Measurements from ENCODE around the gene OR51V1. TPM values are rescaled to one million over a fixed set of nuclear protein-coding genes. Genes with fewer than 3 reads are reported as not detected.

Gene OR51V1
- total and polyA plus RNA-seq, 4 donors: not detected

DNA sequence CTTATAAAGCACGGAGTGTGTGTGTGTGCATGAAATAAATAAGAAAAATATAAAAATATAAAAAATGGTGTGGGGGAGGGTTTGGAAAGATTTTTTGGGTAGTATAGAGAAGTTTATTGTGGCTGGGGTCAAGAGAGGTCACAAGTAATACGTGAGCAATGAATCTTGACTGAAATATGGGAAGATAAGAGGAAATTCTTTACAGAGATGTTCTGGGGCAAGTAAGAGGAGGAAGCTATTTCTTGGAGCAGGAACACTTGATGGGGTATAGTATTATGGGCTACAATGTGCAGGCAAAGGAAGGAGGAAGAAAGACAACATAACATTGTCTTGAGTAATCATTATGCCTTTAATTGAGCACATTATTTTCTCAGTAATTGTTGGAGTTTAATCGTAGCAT lies 31.7 kb upstream of the OR51V1 start:
- Histone ChIP-seq H3K27me3 (ENCODE audit: control insufficient read depth in 4 of 4, insufficient read depth in 4 of 4, low read length in 3 of 4) (no peaks in the 10 kb centered on the region), H3K4me1 (ENCODE audit: control insufficient read depth in 4 of 4, insufficient read depth in 4 of 4, low read length in 3 of 4) (no peaks in the 10 kb centered on the region), H3K27ac (ENCODE audit: low read depth in 1 of 2, low read length in 2 of 2) (no peak overlapping the region), H3K36me3 (ENCODE audit: control insufficient read depth in 4 of 4, insufficient read depth in 3 of 4, low read depth in 1 of 4, low read length in 3 of 4) (no peaks in the 10 kb centered on the region), H3K9ac (ENCODE audit: low read depth in 1 of 2, low read length in 2 of 2) (no peak overlapping the region), H3K4me3 (ENCODE audit: low read depth in 1 of 3, low read length in 3 of 3) (no peak overlapping the region), H3K9me3 (ENCODE audit: control insufficient read depth in 4 of 4, low read length in 3 of 4) (no peaks in the 10 kb centered on the region)
- 55% methylated on average over 3 of the region's 3 CpGs for WGBS
- no peak for DNase-seq (ENCODE audit: low spot score)
- no peak for TF ChIP-seq EGR1 (IDR thresholded peaks at IDR 0.05; ENCODE audit: low read depth in 2 of 2)
- TF ChIP-seq GABPA (IDR thresholded peaks at IDR 0.05 in 1 of 2, conservative IDR thresholded peaks at IDR 0.05 in 1 of 2): no peak
- TF ChIP-seq, protein P1, sequence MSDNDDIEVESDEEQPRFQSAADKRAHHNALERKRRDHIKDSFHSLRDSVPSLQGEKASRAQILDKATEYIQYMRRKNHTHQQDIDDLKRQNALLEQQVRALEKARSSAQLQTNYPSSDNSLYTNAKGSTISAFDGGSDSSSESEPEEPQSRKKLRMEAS (IDR thresholded peaks at IDR 0.05): no peak
- TF ChIP-seq, protein P2, sequence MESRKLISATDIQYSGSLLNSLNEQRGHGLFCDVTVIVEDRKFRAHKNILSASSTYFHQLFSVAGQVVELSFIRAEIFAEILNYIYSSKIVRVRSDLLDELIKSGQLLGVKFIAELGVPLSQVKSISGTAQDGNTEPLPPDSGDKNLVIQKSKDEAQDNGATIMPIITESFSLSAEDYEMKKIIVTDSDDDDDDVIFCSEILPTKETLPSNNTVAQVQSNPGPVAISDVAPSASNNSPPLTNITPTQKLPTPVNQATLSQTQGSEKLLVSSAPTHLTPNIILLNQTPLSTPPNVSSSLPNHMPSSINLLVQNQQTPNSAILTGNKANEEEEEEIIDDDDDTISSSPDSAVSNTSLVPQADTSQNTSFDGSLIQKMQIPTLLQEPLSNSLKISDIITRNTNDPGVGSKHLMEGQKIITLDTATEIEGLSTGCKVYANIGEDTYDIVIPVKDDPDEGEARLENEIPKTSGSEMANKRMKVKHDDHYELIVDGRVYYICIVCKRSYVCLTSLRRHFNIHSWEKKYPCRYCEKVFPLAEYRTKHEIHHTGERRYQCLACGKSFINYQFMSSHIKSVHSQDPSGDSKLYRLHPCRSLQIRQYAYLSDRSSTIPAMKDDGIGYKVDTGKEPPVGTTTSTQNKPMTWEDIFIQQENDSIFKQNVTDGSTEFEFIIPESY (IDR thresholded peaks at IDR 0.05): no peak
- TF ChIP-seq RXRA (IDR thresholded peaks at IDR 0.05): no peak
- no peak for TF ChIP-seq JUND (IDR thresholded peaks at IDR 0.05)

DNA sequence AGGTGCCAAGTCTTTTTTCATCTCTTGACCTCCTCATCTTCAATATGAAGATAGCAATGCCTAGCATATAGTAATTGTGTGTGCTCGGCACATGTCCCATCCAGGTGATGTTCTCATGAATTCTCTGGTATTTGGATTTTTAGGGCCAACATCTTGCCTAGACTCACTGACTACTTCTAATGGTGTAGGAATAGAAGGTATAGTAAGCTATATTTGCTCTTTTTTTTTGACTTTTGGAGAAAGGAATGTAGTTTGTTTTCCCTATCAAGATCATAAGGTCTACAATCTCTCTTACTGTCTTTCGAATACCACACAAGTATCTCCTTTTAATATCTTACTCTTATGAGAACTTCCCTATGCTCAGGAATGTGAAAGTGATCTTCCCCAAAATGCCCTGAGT lies 30.6 kb upstream of the OR51V1 start:
- WGBS: 86% methylated on average over 2 of the region's 2 CpGs
- no peaks in the 10 kb centered on the region for H3K36me3 ChIP-seq (ENCODE audit: control insufficient read depth in 4 of 4, insufficient read depth in 3 of 4, low read depth in 1 of 4, low read length in 3 of 4)
- H3K4me1 ChIP-seq (ENCODE audit: control insufficient read depth in 4 of 4, insufficient read depth in 4 of 4, low read length in 3 of 4): no peaks in the 10 kb centered on the region
- H3K4me3 ChIP-seq (ENCODE audit: low read depth in 1 of 3, low read length in 3 of 3): no peak overlapping the region
- no peak for DNase-seq (ENCODE audit: low spot score)
- H3K27ac ChIP-seq (ENCODE audit: low read depth in 1 of 2, low read length in 2 of 2): no peak overlapping the region
- TF ChIP-seq RAD21 (IDR thresholded peaks at IDR 0.05) (no peak), FOXA2 (IDR thresholded peaks at IDR 0.05) (no peak), YY1 (IDR thresholded peaks at IDR 0.05) (no peak), JUND (IDR thresholded peaks at IDR 0.05) (no peak), NR2F2 (IDR thresholded peaks at IDR 0.05) (no peak), HNF4A (conservative IDR thresholded peaks at IDR 0.05) (no peak), HNF4G (IDR thresholded peaks at IDR 0.05) (no peak), TAF1 (conservative IDR thresholded peaks at IDR 0.05) (no peak), GABPA (IDR thresholded peaks at IDR 0.05 in 1 of 2, conservative IDR thresholded peaks at IDR 0.05 in 1 of 2) (no peak)
- TF ChIP-seq, protein P3, sequence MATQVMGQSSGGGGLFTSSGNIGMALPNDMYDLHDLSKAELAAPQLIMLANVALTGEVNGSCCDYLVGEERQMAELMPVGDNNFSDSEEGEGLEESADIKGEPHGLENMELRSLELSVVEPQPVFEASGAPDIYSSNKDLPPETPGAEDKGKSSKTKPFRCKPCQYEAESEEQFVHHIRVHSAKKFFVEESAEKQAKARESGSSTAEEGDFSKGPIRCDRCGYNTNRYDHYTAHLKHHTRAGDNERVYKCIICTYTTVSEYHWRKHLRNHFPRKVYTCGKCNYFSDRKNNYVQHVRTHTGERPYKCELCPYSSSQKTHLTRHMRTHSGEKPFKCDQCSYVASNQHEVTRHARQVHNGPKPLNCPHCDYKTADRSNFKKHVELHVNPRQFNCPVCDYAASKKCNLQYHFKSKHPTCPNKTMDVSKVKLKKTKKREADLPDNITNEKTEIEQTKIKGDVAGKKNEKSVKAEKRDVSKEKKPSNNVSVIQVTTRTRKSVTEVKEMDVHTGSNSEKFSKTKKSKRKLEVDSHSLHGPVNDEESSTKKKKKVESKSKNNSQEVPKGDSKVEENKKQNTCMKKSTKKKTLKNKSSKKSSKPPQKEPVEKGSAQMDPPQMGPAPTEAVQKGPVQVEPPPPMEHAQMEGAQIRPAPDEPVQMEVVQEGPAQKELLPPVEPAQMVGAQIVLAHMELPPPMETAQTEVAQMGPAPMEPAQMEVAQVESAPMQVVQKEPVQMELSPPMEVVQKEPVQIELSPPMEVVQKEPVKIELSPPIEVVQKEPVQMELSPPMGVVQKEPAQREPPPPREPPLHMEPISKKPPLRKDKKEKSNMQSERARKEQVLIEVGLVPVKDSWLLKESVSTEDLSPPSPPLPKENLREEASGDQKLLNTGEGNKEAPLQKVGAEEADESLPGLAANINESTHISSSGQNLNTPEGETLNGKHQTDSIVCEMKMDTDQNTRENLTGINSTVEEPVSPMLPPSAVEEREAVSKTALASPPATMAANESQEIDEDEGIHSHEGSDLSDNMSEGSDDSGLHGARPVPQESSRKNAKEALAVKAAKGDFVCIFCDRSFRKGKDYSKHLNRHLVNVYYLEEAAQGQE (IDR thresholded peaks at IDR 0.05): no peak
- TF ChIP-seq, protein P4, sequence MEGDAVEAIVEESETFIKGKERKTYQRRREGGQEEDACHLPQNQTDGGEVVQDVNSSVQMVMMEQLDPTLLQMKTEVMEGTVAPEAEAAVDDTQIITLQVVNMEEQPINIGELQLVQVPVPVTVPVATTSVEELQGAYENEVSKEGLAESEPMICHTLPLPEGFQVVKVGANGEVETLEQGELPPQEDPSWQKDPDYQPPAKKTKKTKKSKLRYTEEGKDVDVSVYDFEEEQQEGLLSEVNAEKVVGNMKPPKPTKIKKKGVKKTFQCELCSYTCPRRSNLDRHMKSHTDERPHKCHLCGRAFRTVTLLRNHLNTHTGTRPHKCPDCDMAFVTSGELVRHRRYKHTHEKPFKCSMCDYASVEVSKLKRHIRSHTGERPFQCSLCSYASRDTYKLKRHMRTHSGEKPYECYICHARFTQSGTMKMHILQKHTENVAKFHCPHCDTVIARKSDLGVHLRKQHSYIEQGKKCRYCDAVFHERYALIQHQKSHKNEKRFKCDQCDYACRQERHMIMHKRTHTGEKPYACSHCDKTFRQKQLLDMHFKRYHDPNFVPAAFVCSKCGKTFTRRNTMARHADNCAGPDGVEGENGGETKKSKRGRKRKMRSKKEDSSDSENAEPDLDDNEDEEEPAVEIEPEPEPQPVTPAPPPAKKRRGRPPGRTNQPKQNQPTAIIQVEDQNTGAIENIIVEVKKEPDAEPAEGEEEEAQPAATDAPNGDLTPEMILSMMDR (IDR thresholded peaks at IDR 0.05; ENCODE audit: low read depth, low read length, missing input control): no peak
- TF ChIP-seq, protein P5, sequence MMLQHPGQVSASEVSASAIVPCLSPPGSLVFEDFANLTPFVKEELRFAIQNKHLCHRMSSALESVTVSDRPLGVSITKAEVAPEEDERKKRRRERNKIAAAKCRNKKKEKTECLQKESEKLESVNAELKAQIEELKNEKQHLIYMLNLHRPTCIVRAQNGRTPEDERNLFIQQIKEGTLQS (IDR thresholded peaks at IDR 0.05): no peak
- TF ChIP-seq, protein P1 (IDR thresholded peaks at IDR 0.05): no peak
- TF ChIP-seq, protein P2 (IDR thresholded peaks at IDR 0.05): no peak
- no peaks in the 10 kb centered on the region for H3K27me3 ChIP-seq (ENCODE audit: control insufficient read depth in 4 of 4, insufficient read depth in 4 of 4, low read length in 3 of 4)
- H3K9me3 ChIP-seq (ENCODE audit: control insufficient read depth in 4 of 4, low read length in 3 of 4): no peaks in the 10 kb centered on the region
- H3K9ac ChIP-seq (ENCODE audit: low read depth in 1 of 2, low read length in 2 of 2): no peak overlapping the region

Data from liver (tissue), 9 donors.